Measurements from ENCODE around the gene PDK2.

PDK2 gene

DNA sequence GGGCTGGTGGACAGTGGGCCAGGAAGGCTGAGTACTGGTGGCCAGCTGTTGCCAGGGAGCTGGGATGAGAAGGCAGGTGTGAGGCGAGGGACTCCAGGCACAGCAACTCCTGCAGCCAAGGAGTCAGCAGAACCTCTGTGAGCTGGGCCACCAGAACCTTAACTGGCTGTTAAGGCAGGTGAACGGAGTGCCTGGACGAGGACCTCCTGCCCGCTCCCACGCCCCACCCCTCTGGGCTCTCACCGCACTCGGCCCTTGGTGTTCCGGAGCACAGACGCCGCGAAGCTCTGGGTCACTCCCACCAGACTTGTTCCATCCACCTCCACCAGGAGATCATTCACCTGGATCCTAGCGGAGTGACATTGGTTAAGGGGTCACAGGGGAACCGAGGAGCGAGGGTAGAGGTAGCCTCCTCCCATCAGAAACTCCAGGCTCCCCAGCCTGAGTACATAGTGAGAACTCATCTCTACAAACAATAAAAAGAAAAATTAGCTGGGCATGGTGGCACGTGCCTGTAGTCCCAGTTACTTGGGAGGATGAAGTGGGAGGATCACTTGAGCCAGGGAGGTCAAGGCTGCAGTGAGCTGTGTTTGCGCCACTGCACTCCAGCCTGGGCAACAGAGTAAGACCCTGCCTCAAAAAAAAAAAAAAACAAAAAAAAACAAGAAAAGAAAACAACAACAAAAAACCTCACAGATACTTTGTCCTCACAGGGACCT lies 46.0 kb downstream of the PDK2 start:
- no peak overlapping the region for H3K4me2 ChIP-seq (ENCODE audit: low read depth, low read length)
- H4K20me1 ChIP-seq (ENCODE audit: insufficient read depth, low read length): no peaks in the 10 kb centered on the region
- H3K4me3 ChIP-seq (ENCODE audit: low read length): no peak overlapping the region
- no peak for DNase-seq
- H3F3A ChIP-seq (ENCODE audit: insufficient read depth, low read length): peaks cover 4% of the 10 kb centered on the region; the same call in 1 of the 2 replicates
- no peaks in the 10 kb centered on the region for H3K9me3 ChIP-seq (replicated peaks; ENCODE audit: insufficient read depth, low read length)
- H3K36me3 ChIP-seq (replicated peaks; ENCODE audit: insufficient read depth, low read length): peaks cover 11% of the 10 kb centered on the region
- TF ChIP-seq CTCF (IDR thresholded peaks at IDR 0.05; ENCODE audit: low read length): no peak
- no peak for TF ChIP-seq EZH2phosphoT487 (IDR thresholded peaks at IDR 0.05; ENCODE audit: low read length)
- no peak for TF ChIP-seq EZH2 (optimal IDR thresholded peaks at IDR 0.05; ENCODE audit: low read depth, low read length)
- no peak overlapping the region for H2AFZ ChIP-seq (ENCODE audit: low read length)
- H3K4me1 ChIP-seq (ENCODE audit: low read length): no peaks in the 10 kb centered on the region
- no peaks in the 10 kb centered on the region for H3K9me2 ChIP-seq (replicated peaks; ENCODE audit: insufficient read depth, low read length)
- no peak overlapping the region for H3K27ac ChIP-seq (ENCODE audit: low read length)
- peaks cover 60% of the 10 kb centered on the region for H3K79me2 ChIP-seq (ENCODE audit: low read length)
- no peaks in the 10 kb centered on the region for H3K27me3 ChIP-seq (replicated peaks; ENCODE audit: insufficient read depth, low read length)
- no peak overlapping the region for H3K9ac ChIP-seq (ENCODE audit: low read length)

DNA sequence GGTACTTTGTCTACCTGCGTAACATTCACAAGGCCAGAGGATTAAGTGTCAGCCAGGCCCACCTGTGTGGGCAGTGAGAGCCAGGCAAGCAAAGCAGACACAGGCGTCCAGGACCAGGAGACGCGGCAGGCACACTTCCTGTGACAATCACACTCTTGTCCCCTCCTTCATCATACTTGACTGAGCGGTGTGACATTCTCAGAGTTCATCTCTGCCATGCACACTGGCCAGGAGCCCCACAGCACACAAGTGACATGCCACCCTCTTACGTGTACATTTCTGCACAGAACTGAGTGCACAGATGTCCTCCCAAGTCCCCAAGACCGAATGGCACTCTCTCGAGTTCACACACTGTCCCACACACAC lies 46.6 kb downstream of the PDK2 start:
- Histone ChIP-seq H3K36me3 (replicated peaks; ENCODE audit: insufficient read depth, low read length) (peaks cover 11% of the 10 kb centered on the region), H3K27ac (ENCODE audit: low read length) (no peak overlapping the region), H3K79me2 (ENCODE audit: low read length) (peaks cover 66% of the 10 kb centered on the region), H3K9me3 (replicated peaks; ENCODE audit: insufficient read depth, low read length) (no peaks in the 10 kb centered on the region), H2AFZ (ENCODE audit: low read length) (no peak overlapping the region), H4K20me1 (ENCODE audit: insufficient read depth, low read length) (no peaks in the 10 kb centered on the region), H3F3A (ENCODE audit: insufficient read depth, low read length) (peaks cover 4% of the 10 kb centered on the region; the same call in 1 of the 2 replicates), H3K9ac (ENCODE audit: low read length) (no peak overlapping the region), H3K4me3 (ENCODE audit: low read length) (no peak overlapping the region), H3K4me2 (ENCODE audit: low read depth, low read length) (no peak overlapping the region), H3K9me2 (replicated peaks; ENCODE audit: insufficient read depth, low read length) (no peaks in the 10 kb centered on the region), H3K27me3 (replicated peaks; ENCODE audit: insufficient read depth, low read length) (no peaks in the 10 kb centered on the region), H3K4me1 (ENCODE audit: low read length) (no peaks in the 10 kb centered on the region)
- TF ChIP-seq EZH2 (optimal IDR thresholded peaks at IDR 0.05; ENCODE audit: low read depth, low read length) (no peak), EZH2phosphoT487 (IDR thresholded peaks at IDR 0.05; ENCODE audit: low read length) (no peak), CTCF (IDR thresholded peaks at IDR 0.05; ENCODE audit: low read length) (no peak)
- DNase-seq: no peak

- Histone ChIP-seq H3F3A (ENCODE audit: insufficient read depth, low read length) (peaks cover 4% of the 10 kb centered on the region; the same call in 1 of the 2 replicates), H3K9me3 (replicated peaks; ENCODE audit: insufficient read depth, low read length) (no peaks in the 10 kb centered on the region), H3K4me2 (ENCODE audit: low read depth, low read length) (no peak overlapping the region), H3K27me3 (replicated peaks; ENCODE audit: insufficient read depth, low read length) (no peaks in the 10 kb centered on the region), H3K4me1 (ENCODE audit: low read length) (0 out of 2 replicates have a peak, but pooled peaks cover 5% of the 10 kb centered on the region), H3K9ac (ENCODE audit: low read length) (no peak overlapping the region), H4K20me1 (ENCODE audit: insufficient read depth, low read length) (no peaks in the 10 kb centered on the region), H2AFZ (ENCODE audit: low read length) (no peak overlapping the region), H3K27ac (ENCODE audit: low read length) (no peak overlapping the region), H3K4me3 (ENCODE audit: low read length) (no peak overlapping the region), H3K9me2 (replicated peaks; ENCODE audit: insufficient read depth, low read length) (no peaks in the 10 kb centered on the region), H3K36me3 (replicated peaks; ENCODE audit: insufficient read depth, low read length) (peaks cover 6% of the 10 kb centered on the region), H3K79me2 (ENCODE audit: low read length) (peaks cover 79% of the 10 kb centered on the region)
- no peak for DNase-seq
- TF ChIP-seq EZH2 (optimal IDR thresholded peaks at IDR 0.05; ENCODE audit: low read depth, low read length) (no peak), CTCF (IDR thresholded peaks at IDR 0.05; ENCODE audit: low read length) (no peak), EZH2phosphoT487 (IDR thresholded peaks at IDR 0.05; ENCODE audit: low read length) (no peak)
Measured at GRCh38 chr17:50143461-50144176, 48.5 kb downstream of the PDK2 start.
